H1 (cell line): Measurements from ENCODE around the gene BNIP2. TPM values are rescaled to one million over a fixed set of nuclear protein-coding genes. Genes with fewer than 3 reads are reported as not detected.

Experiments used
- CTCF ChIA-PET: fragments of 300-600 bp; sonication (Branson Sonifier 250); formaldehyde crosslinking; loops from one replicate; lab custom pipeline; 2021; ENCODE audit not compliant: partially characterized antibody; lab: Charles Lee
- POLR2A ChIA-PET: fragments of 300-600 bp; sonication (Branson Sonifier 250); formaldehyde crosslinking; loops from one replicate; lab custom pipeline; 2021; ENCODE audit warnings: inconsistent platforms; ENCODE audit not compliant: partially characterized antibody; lab: Charles Lee
- DNase-seq, 2 experiments: peaks; one replicate each; pipeline versions ENCODE4 v3.0.0 to v3.0.0-alpha.2; 2010 to 2022; ENCODE audit warnings: low spot score in 2 of 2, low read depth in 1 of 2, mixed read lengths in 1 of 2
- FAIRE-seq: peaks from 2 replicates; lab custom pipeline; 2011; peaks lifted over from hg19 to GRCh38; lab: Jason Lieb, UNC
- H2AFZ ChIP-seq: 2 replicates; pipeline ENCODE4 v1.8.1; 2012; ENCODE audit warnings: low read length, inconsistent platforms
- H2AK5ac ChIP-seq: 2 replicates; pipeline ENCODE4 v1.6.1; 2013; ENCODE audit warnings: low read depth, low read length
- H2BK120ac ChIP-seq: replicated peaks from 2 replicates; pipeline ENCODE3; 2013; ENCODE audit warnings: low read depth, low read length, inconsistent platforms
- H2BK12ac ChIP-seq: 2 replicates; pipeline ENCODE4 v1.6.1; 2013; ENCODE audit warnings: low read depth, low read length
- H2BK15ac ChIP-seq: 2 replicates; pipeline ENCODE4 v1.6.1; 2013; ENCODE audit warnings: low read length
- H2BK20ac ChIP-seq: 2 replicates; pipeline ENCODE4 v1.6.1; 2013; ENCODE audit warnings: low read length
- H2BK5ac ChIP-seq: 2 replicates; pipeline ENCODE4 v1.6.1; 2013; ENCODE audit warnings: low read depth, low read length
- H3K14ac ChIP-seq: 2 replicates; pipeline ENCODE4 v1.6.1; 2013; ENCODE audit warnings: inconsistent platforms; ENCODE audit not compliant: insufficient read length
- H3K18ac ChIP-seq: 2 replicates; pipeline ENCODE4 v1.6.1; 2013; ENCODE audit warnings: low read length; ENCODE audit errors: extremely low read depth
- H3K23ac ChIP-seq: 2 replicates; pipeline ENCODE4 v1.6.1; 2013; ENCODE audit warnings: inconsistent platforms; ENCODE audit not compliant: insufficient read length
- H3K23me2 ChIP-seq: 2 replicates; pipeline ENCODE4 v1.6.1; 2013; ENCODE audit warnings: low read depth, low read length
- H3K27ac ChIP-seq: 2 replicates; pipeline ENCODE4 v1.6.1; 2011; ENCODE audit warnings: low read depth, low read length, inconsistent platforms
- H3K27me3 ChIP-seq, 4 experiments: replicated peaks in 1 of 4; 1 replicate in 1 of 4; 2 replicates in 3 of 4; pipeline versions ENCODE4 v1.6.1 to v1.8.1; 2011 to 2013; ENCODE audit warnings: low read length in 3 of 4, mild to moderate bottlenecking in 3 of 4, inconsistent platforms in 2 of 4, mixed read lengths in 2 of 4, moderate library complexity in 1 of 4; ENCODE audit not compliant: control insufficient read depth in 3 of 4, insufficient read depth in 3 of 4; ENCODE audit errors: extremely low read depth in 1 of 4
- H3K36me3 ChIP-seq, 4 experiments: 2 replicates each; pipeline versions ENCODE4 v1.6.1 to v1.8.1; 2011 to 2013; ENCODE audit warnings: mild to moderate bottlenecking in 4 of 4, low read length in 3 of 4, moderate library complexity in 2 of 4, control low read depth in 1 of 4, inconsistent platforms in 1 of 4; ENCODE audit not compliant: insufficient read depth in 4 of 4, control insufficient read depth in 2 of 4
- H3K4ac ChIP-seq: replicated peaks from 2 replicates; pipeline ENCODE3; 2013; ENCODE audit warnings: low read length, low read depth, mixed read lengths, inconsistent platforms; ENCODE audit not compliant: insufficient read length
- H3K4me1 ChIP-seq, 4 experiments: replicated peaks in 1 of 4; 1 replicate in 1 of 4; 2 replicates in 3 of 4; pipeline versions ENCODE4 v1.6.1 to v1.8.1; 2011 to 2013; ENCODE audit warnings: low read length in 3 of 4, inconsistent platforms in 2 of 4, mixed read lengths in 1 of 4; ENCODE audit not compliant: insufficient read depth in 4 of 4, control insufficient read depth in 3 of 4
- H3K4me2 ChIP-seq, 2 experiments: 2 replicates each; pipeline versions ENCODE4 v1.6.1 to v1.8.1; 2011 to 2013; ENCODE audit warnings: low read depth in 2 of 2, low read length in 2 of 2, control low read depth in 1 of 2, inconsistent platforms in 1 of 2, mild to moderate bottlenecking in 1 of 2; ENCODE audit not compliant: insufficient read depth in 1 of 2
- H3K4me3 ChIP-seq, 4 experiments: fragments of 200-600, 300-600 bp in 1 of 4; sonication (generic), shearing (Covaris generic), sonication (Bioruptor Twin) in 1 of 4; 2 replicates each; pipeline versions ENCODE4 v1.5.1 to v1.8.1; 2011 to 2016; ENCODE audit warnings: low read length in 4 of 4, low read depth in 3 of 4, control low read depth in 2 of 4, inconsistent platforms in 2 of 4, mild to moderate bottlenecking in 2 of 4, mixed read lengths in 1 of 4, moderate library complexity in 1 of 4; ENCODE audit not compliant: insufficient read depth in 2 of 4; ENCODE audit errors: extremely low read depth in 1 of 4
- H3K56ac ChIP-seq: replicated peaks from 2 replicates; pipeline ENCODE3; 2013; ENCODE audit warnings: low read depth, mild to moderate bottlenecking, mixed read lengths, low read length, inconsistent platforms; ENCODE audit not compliant: insufficient read length
- H3K79me1 ChIP-seq: 2 replicates; pipeline ENCODE4 v1.6.1; 2013; ENCODE audit warnings: low read depth, low read length, control low read depth
- H3K79me2 ChIP-seq, 2 experiments: 2 replicates each; pipeline versions ENCODE4 v1.6.1 to v1.8.1; 2012 to 2013; ENCODE audit warnings: low read length in 2 of 2, mild to moderate bottlenecking in 2 of 2, inconsistent platforms in 1 of 2; ENCODE audit not compliant: insufficient read depth in 2 of 2, control insufficient read depth in 1 of 2
- H3K9ac ChIP-seq, 4 experiments: replicated peaks in 1 of 4; 1 replicate in 1 of 4; 2 replicates in 3 of 4; pipeline versions ENCODE4 v1.6.1 to v1.8.1; 2011 to 2013; ENCODE audit warnings: low read depth in 3 of 4, low read length in 3 of 4, control low read depth in 2 of 4, mild to moderate bottlenecking in 2 of 4, moderate library complexity in 2 of 4, inconsistent platforms in 1 of 4; ENCODE audit errors: extremely low read depth in 1 of 4
- H3K9me3 ChIP-seq, 2 experiments: 2 replicates each; pipeline versions ENCODE4 v1.6.1 to v1.8.1; 2012 to 2013; ENCODE audit warnings: mild to moderate bottlenecking in 2 of 2, moderate library complexity in 2 of 2, control low read depth in 1 of 2, inconsistent platforms in 1 of 2, low read depth in 1 of 2, low read length in 1 of 2, mixed read lengths in 1 of 2; ENCODE audit not compliant: insufficient read depth in 2 of 2
- H4K20me1 ChIP-seq, 2 experiments: replicated peaks in 1 of 2; 2 replicates each; pipeline versions ENCODE3 to v1.8.1; 2011 to 2013; ENCODE audit warnings: inconsistent platforms in 2 of 2, low read length in 2 of 2, mild to moderate bottlenecking in 1 of 2; ENCODE audit not compliant: insufficient read depth in 2 of 2, control insufficient read depth in 1 of 2
- H4K5ac ChIP-seq: 2 replicates; pipeline ENCODE4 v1.6.1; 2013; ENCODE audit warnings: low read length, low read depth, mixed read lengths, inconsistent platforms; ENCODE audit not compliant: insufficient read length
- H4K8ac ChIP-seq: 2 replicates; pipeline ENCODE4 v1.8.0; 2013; ENCODE audit warnings: mild to moderate bottlenecking, moderate library complexity, low read length, inconsistent platforms; ENCODE audit not compliant: insufficient read depth; ENCODE audit errors: extremely low read depth
- H4K91ac ChIP-seq: replicated peaks from 2 replicates; pipeline ENCODE3; 2013; ENCODE audit warnings: low read length, mixed read lengths, inconsistent platforms; ENCODE audit not compliant: insufficient read length
- BRCA1 ChIP-seq: IDR thresholded peaks from 2 replicates; pipeline ENCODE4 v1.6.1; 2012; ENCODE audit warnings: low read depth, low read length, improper control_type of control experiment
- RBBP5 ChIP-seq: IDR thresholded peaks from 2 replicates; pipeline ENCODE4 v1.7.1; 2012; ENCODE audit warnings: low read depth, mild to moderate bottlenecking, inconsistent platforms, low read length, moderate library complexity, borderline replicate concordance
- SIN3A ChIP-seq, 2 experiments: IDR thresholded peaks in 1 of 2; conservative IDR thresholded peaks in 1 of 2; 2 replicates each; pipeline ENCODE4 v1.6.1; 2011 to 2012; ENCODE audit warnings: low read length in 2 of 2, improper control_type of control experiment in 1 of 2, low read depth in 1 of 2, mild to moderate bottlenecking in 1 of 2
- USF2 ChIP-seq: IDR thresholded peaks from 2 replicates; pipeline ENCODE4 v1.6.1; 2011; ENCODE audit warnings: low read length, improper control_type of control experiment
- WGBS, 2 experiments: shearing (Covaris generic) in 1 of 2; methylation state at CpG; one replicate each; pipeline versions ENCODE4 v1.1.6 to v1.1.7; 2013 to 2015; ENCODE audit warnings: low lambda C conversion rate in 2 of 2, mixed read lengths in 2 of 2, inconsistent platforms in 1 of 2, low coverage in 1 of 2, missing lambda C conversion rate in 1 of 2; ENCODE audit not compliant: insufficient replicate concordance in 2 of 2, insufficient coverage in 1 of 2, insufficient read length in 1 of 2; ENCODE audit errors: extremely low coverage in 1 of 2, missing lambda C conversion rate in 1 of 2; 5-methylcytosine and 5-hydroxymethylcytosine counted together
- polyA plus RNA-seq, 7 experiments: library from polyadenylated mRNA; depleted of rRNA in 3 of 7; stranded (reverse) in 5 of 7; unstranded in 2 of 7; fragments of >200 nt in 5 of 7; fragments of 200-250 nt in 2 of 7; gene quantifications; 1 replicate in 5 of 7; 2 replicates in 1 of 7; 4 replicates in 1 of 7; pipeline versions ENCODE4 v1.2.1 to v1.2.3, GENCODE V29; 2011 to 2013; ENCODE audit warnings: missing spikeins in 2 of 7, mixed read lengths in 2 of 7
- total RNA-seq: library from RNA; stranded (reverse); fragmentation: NEBNext Ultra II Directional; extraction: Animal tissue kit (Norgen Biotek cat#: 25700); gene quantifications from 2 replicates; pipeline ENCODE4 v1.2.1, GENCODE V29; 2021

The BNIP2 gene
- total and polyA plus RNA-seq, 2 of the 8 experiments (the other 6 are each of a cell fraction or from before 2014, with no cell fraction given), result 11.8 to 40.6 TPM

GRCh38 chr15:59707619-59708018 is 18.5 kb upstream of the BNIP2 start:
- Histone ChIP-seq H2BK12ac (no peak overlapping the region), H3K23ac (no peak overlapping the region), H3K9me3 (no peaks in the 10 kb centered on the region), H3K14ac (no peak overlapping the region), H3K56ac (no peak overlapping the region), H3K36me3 (no peaks in the 10 kb centered on the region), H3K9ac (no peak overlapping the region), H3K4ac (no peak overlapping the region), H4K5ac (no peak overlapping the region), H3K4me2 (no peak overlapping the region), H2BK20ac (no peak overlapping the region), H4K20me1 (no peaks in the 10 kb centered on the region), H2BK120ac (no peak overlapping the region), H4K91ac (no peak overlapping the region), H3K79me1 (no peaks in the 10 kb centered on the region), H3K27ac (no peak overlapping the region), H2BK15ac (no peak overlapping the region), H3K18ac (no peak overlapping the region), H2AK5ac (no peak overlapping the region), H3K4me1 (no peaks in the 10 kb centered on the region), H4K8ac (no peak overlapping the region), H3K23me2 (no peaks in the 10 kb centered on the region), H3K79me2 (no peaks in the 10 kb centered on the region), H3K4me3 (no peak overlapping the region), H2BK5ac (no peak overlapping the region), H3K27me3 (peaks cover 0 to 1% (median 0%) of the 10 kb centered on the region in 4 experiments; a peak in 1 of 7 replicates), H2AFZ (no peak overlapping the region)
- ChIA-PET POLR2A (no interaction called here), CTCF (interaction anchor here (0.7 kb wide), 1 partner anchor 10 kb away, joined by 3 read pairs; no protein-coding TSS in a partner anchor)
- FAIRE-seq (no peak), DNase-seq (no peak)
- TF ChIP-seq USF2 (no peak), RBBP5 (no peak), SIN3A (conservative IDR thresholded peaks at IDR 0.05 in 1 of 2, IDR thresholded peaks at IDR 0.05 in 1 of 2; ENCODE audit: low read depth in 1 of 2, low read length in 2 of 2) (no peak), BRCA1 (no peak)
- WGBS, 2 experiments, result 87% methylated on average over 4 of the region's 4 CpGs; no CpG with 5 or more reads in 1 of the 2 experiments
